Hypothalamus (tissue), 51 donors: ENCODE data around the gene MMP25.
A peak's percentile ranks its signal among the peaks of the same experiment; 100 is the strongest.

ENCODE experiments used
- DNase-seq, 51 donors: peaks; one replicate each; lab custom pipeline; 2025; lab: John Stamatoyannopoulos, UW

Gene MMP25

DNA sequence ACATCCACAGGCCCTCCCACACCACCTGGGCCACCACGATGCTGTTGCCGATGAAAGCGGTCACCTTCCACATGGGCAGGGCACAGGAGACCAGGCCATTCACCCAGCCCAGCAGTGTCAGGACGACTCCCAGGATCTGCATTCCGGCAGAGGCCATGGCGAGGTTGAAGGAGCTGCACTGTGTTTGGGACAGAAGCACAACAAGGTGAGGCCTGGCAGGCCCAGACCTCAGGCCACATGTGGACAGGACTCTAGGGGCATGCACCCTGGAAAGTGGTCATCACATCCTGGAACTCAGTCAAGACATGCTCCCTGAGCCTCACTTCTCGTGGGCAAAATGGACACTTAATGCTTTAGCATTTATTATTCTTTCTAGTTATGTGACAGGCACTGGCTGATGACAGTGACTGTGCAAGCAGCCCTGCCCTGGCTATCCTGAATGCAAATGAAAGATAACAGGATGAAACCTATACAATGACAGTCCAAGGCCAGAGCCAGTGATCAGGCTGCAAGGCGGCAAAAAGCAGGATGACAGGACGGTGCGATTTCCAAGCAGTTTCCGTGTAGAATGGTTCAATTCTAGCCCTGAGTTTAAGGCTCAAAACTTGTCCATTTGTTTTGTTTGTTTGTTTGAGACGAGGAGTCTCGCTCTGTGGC lies 30.4 kb upstream of the MMP25 start:
- no peak for DNase-seq

DNA sequence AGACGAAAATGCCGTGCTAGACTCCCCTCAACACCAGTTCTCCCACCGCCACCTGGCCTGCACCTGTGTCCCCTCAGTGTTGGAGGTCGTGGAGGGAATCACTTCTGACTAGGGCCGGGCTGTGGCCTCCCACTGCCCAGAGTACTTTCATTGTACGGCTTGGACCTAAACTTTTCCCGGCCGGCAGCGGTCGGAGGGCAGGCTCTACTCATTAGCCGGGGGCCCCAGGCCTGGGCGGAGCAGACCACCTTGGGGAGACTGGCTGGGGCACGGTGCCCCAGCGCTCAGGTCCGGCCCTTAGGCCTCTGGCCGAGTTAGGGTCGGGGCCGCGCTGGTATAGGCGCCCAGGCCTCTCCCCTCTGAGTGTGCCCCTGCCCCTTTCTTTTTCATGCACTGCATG lies 29.0 kb upstream of the MMP25 start:
- no peak for DNase-seq

DNA sequence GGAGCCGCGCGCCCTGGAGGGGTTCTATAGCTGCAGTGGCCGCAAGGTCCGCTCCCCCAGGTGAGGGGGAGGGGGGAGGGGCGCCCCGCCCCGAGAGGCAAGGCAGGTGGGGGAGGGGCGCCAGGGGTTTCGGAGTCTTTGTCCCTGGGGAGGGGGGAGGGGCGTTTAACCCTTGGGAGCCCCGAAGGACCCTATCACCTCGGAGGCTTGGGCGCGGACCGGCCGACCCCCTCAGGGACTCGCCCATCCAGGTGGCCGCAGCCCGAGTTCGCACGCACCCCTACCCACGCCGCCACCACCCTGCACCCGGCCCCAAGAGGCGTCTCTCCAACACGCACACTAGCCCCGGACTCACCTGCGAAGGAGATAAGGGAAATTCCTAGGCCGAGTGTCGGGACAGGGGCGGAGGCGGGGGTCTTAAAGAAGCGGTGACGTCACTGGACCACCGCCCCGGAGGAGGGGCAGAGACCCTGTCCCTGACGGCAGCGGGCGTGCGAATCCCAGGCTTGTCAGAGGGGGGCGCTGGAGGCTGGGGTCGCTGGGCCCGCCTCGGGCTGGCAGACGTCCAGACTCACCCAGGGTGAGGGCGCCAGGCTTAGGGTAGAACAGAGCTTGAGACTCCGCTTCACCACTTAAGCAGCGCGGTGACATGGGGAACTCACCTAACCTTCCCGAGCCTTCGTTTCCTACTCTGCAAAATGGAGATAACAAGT lies 28.4 kb upstream of the MMP25 start, which contains the start of gene CLDN6:
Gene CLDN6, minus strand, starts transcription at position 390 of the 713 bp plus-strand sequence. CDS start 2,162 bp downstream, outside the sequence.
- DNase-seq, result no peak

DNA sequence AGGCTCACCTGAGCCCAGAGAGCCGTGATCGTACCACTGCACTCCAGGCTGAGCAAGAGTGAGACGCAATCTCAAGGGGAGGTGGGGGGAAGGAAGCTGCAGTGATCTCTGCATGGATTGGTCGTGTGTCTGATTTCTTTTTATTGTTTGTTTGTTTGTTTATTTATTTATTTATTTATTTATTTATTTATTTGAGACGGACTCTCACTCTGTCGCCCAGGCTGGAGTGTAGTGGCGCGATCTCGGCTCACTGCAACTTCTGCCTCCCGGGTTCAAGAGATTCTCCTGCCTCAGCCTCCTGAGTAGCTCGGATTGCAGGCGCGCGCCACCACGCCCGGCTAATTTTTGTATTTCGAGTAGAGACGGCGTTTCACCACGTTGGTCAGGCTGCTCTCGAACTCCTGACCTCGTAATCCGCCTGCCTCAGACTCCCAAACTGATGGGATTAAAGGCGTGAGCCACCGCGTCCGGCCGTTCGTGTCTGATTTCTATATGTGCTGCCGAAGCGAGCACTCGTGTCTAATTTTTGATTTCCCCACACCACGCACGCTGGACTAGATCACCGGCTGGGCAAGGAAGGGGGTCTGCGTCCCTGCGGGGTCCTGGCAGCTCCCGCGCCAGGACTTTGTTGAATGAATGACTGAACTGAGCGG lies 26.6 kb upstream of the MMP25 start:
- DNase-seq, result no peak

DNA sequence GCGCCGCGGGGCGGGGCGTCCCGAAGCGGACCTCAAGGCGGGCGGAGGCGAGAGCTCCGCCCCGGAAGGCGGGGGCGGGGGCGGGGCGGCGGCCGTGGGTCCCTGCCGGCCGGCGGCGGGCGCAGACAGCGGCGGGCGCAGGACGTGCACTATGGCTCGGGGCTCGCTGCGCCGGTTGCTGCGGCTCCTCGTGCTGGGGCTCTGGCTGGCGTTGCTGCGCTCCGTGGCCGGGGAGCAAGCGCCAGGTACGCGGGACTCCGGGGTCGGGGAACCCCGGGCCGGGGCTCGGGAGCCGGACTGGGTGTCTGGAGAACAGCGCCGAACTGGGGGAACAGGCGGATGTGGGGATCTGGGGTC lies 26.1 kb upstream of the MMP25 start, which contains the start of gene TNFRSF12A:
Gene TNFRSF12A, plus strand, starts transcription at position 122 of the 357 bp plus-strand sequence. Its CDS starts 30 bp downstream, at position 152.
- peak in 36 of 51 donors; percentile 7 to 67 (median 36) for DNase-seq

DNA sequence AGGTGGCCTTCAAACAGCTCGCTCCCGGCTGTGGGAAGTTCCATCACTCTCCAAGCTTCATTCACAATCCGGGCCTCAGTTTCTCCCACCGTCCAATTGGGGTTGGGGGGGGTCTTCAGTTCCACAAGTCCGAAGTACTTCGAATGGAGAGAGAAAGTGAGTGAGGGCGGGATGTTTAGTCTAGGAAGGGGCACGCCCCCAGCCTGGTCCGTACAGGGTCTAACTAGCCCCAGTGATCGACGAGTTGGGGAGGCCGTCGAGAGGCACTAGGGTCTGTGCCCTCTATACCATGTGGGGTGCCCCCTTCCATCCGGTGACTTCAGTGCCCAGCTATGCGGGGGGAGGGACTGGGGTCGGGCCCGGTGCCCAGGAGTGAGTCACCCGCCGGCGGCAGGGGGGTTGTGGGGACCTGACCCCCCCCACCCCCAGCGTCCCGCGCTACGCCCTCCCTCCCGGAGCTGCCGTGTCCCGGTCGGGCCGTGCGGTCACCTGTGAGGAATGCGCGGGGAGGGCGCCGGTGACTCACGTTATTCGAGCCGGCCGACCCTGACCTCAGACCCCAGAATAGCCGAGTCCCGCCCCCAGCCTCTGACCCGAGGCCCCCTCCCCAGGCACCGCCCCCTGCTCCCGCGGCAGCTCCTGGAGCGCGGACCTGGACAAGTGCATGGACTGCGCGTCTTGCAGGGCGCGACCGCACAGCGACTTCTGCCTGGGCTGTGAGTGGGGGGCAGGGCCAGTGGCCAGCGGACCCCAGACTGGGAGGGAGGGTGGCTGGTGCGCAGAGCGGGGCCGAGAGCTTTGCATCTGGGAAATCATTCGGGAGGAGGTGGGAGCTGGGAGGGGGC lies 25.5 kb upstream of the MMP25 start:
- peak in 30 of 51 donors; percentile 3 to 78 (median 34) for DNase-seq

DNA sequence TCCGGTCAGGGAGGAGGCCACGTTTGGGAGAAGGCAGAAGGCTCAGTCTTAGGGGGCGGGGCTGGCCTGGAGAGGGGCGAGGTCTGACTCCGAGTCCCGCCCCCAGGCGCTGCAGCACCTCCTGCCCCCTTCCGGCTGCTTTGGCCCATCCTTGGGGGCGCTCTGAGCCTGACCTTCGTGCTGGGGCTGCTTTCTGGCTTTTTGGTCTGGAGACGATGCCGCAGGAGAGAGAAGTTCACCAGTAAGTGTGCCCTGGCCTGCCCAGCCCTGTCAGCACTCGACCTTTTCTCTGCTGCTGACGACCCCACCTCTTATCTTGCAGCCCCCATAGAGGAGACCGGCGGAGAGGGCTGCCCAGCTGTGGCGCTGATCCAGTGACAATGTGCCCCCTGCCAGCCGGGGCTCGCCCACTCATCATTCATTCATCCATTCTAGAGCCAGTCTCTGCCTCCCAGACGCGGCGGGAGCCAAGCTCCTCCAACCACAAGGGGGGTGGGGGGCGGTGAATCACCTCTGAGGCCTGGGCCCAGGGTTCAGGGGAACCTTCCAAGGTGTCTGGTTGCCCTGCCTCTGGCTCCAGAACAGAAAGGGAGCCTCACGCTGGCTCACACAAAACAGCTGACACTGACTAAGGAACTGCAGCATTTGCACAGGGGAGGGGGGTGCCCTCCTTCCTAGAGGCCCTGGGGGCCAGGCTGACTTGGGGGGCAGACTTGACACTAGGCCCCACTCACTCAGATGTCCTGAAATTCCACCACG lies 24.7 kb upstream of the MMP25 start:
- DNase-seq, result peak in 22 of 51 donors; percentile 6 to 63 (median 31)

DNA sequence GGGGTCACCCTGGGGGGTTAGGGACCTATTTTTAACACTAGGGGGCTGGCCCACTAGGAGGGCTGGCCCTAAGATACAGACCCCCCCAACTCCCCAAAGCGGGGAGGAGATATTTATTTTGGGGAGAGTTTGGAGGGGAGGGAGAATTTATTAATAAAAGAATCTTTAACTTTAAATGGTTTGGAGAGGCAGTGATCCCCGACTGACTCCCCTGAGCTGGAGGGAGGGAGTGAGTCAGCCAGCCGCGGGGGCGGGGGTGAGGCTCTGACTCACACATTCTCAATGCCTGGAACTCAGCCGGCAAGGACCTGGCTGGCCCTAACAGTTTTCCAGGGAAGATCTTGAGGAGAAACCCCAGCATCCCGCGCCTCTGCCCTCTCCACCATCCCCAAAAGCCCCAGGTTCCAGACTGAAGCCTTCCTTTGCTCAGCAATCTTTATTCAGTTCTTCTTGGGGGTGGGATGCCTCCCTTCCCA lies 24.1 kb upstream of the MMP25 start:
- peak in 35 of 51 donors; percentile 8 to 86 (median 30) for DNase-seq

DNA sequence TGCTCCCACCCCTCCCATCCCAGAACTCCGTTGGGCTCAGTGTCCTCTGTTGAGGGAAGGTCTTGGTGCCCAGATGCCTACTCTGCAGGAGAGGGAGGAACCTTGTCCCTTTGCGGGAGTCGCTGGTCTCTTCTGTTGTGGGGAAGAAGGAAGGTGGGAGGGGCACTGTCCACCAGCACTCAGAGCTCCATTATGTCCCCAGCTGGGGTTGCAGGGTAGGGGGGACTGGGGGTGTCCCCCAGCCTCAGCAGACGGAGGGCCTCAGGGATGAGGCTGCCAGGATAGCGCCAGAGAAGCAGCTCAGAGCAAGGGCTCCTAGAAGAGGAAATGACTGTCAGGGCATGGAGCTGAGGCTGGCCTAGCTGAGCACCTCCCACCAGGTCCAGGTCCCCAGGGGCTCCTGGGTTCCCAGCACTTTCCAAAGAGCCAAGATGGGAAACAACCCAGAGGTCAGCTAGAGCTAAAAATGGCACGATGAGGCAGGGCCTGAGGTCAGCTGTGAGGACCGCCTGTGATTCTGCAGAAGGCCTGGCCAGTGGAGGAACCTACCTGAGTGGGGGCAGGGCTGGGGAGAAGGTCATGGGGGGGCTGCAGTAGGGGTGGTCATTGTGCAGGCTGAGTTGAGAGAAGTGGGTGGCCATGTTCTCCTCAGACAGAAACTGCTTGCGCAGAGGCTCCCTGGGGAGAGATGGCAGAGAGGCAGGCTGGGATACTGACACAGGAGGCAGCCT lies 23.5 kb upstream of the MMP25 start:
- peak in 4 of 51 donors; percentile 32 to 60 (median 38) for DNase-seq

DNA sequence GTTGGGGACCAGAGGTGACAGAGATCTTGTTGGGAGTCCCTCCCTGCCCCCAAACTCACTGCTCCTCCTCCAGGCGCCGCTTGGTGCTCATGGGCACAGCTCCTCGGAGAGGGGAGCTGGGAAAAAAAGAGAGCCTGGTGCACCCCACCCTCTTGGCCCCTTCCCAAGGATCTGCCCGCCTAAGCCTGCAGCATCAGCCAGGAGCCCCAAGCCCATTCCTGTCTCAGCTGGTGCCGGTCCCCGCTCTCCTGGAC lies 23.0 kb upstream of the MMP25 start:
- DNase-seq, result peak in 18 of 51 donors; percentile 33 to 67 (median 52)

DNA sequence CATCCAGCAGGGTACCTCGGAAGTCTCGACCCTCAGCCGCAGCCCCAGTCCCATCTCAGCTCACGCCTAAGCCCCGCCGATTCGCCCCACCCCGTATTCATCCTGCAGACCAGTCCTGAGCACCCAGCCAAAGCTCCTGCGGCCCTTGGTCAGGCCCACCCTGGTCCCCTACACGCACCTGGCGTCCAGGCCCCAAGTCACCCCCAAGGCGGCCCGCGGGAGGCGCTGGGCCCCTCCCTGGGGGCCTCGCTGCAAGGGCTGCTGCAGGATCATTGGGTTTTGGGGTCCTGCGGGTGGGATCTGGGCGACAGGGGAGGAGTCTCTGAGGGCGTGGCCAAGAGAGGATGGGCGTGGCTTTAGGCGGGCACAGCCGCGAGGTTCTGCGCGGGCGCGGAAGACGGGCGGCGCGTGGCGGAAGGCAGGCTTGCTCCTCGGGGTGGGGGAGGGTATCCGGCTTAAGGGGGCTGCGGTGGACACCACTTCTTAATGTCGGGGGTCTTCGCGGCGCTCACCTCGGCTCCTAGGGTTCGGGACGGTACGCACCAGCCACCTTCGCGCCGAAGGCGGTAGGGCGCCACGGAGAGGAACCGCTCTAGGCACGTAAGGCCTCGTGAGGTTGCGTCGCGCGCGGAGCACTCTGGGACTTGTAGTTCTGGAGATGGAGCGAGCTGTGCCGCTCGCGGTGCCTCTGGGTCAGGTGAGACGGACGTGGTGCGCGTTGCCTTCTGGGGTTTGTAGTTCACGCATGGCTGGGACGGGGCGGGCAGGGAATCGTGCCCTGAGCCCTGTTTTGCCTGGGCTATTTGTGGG lies 22.5 kb upstream of the MMP25 start, which contains the start of the genes HCFC1R1 and THOC6:
Gene HCFC1R1, minus strand, starts transcription at position 274 of the 810 bp plus-strand sequence. Its CDS starts 1 bp downstream, at position 273.
Gene THOC6, plus strand, starts transcription at position 367 of the 810 bp plus-strand sequence. Its CDS starts 292 bp downstream, at position 659.
- DNase-seq, result peak; percentile 63 to 99 (median 94)

DNA sequence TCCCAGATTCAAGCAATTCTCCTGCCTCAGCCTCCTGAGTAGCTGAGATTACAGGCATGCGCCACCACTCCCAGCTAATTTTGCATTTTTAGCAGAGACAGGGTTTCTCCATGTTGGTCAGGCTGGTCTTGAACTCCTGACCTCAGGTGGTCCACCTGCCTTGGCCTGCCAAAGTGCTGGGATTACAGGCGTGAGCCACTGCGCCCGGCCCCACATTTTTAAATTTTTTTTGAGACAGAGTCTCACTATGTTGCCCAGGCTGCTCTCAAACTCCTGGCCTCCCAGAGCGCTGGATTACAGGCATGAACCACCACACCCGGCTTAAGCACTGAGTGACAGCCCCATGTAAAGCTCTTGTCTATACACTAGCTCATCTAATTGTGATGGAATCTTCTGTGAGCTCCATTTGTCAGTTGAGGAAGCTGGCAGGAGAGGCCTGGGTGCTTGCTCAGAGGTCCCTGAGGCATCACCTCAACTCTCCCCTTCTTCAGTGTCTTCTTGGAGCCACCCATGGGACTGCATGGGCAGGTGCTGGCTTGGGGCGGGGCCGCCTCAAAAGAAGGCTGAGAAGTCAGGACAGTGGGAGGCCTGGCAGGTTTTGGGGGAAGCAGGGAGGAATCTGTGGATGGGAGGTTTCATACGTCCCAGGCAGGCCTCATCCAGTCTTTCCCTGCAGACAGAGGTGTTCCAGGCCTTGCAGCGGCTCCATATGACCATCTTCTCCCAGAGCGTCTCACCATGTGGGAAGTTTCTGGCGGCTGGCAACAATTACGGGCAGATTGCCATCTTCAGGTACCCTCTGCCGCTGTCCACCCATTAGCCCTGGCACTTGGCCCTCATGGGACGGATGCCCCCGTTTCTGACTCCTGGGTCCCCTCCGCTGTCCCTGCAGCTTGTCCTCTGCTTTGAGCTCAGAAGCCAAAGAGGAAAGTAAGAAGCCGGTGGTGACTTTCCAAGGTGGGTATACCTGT lies 21.0 kb upstream of the MMP25 start:
- DNase-seq, result no peak

DNA sequence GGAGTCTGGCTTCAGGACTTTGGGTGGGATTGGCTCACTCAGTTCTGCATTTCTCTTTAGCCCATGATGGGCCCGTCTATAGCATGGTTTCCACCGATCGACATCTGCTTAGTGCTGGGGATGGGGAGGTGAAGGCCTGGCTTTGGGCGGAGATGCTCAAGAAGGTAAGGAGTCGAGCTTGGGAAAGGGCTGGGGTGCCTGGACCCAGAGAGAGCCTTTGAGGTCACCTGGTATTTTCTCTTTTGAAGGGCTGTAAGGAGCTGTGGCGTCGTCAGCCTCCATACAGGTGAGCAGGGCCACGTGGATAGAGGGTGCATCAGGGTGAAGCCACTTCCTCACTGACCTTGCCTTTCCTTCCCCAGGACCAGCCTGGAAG lies 20.4 kb upstream of the MMP25 start:
- no peak for DNase-seq

DNA sequence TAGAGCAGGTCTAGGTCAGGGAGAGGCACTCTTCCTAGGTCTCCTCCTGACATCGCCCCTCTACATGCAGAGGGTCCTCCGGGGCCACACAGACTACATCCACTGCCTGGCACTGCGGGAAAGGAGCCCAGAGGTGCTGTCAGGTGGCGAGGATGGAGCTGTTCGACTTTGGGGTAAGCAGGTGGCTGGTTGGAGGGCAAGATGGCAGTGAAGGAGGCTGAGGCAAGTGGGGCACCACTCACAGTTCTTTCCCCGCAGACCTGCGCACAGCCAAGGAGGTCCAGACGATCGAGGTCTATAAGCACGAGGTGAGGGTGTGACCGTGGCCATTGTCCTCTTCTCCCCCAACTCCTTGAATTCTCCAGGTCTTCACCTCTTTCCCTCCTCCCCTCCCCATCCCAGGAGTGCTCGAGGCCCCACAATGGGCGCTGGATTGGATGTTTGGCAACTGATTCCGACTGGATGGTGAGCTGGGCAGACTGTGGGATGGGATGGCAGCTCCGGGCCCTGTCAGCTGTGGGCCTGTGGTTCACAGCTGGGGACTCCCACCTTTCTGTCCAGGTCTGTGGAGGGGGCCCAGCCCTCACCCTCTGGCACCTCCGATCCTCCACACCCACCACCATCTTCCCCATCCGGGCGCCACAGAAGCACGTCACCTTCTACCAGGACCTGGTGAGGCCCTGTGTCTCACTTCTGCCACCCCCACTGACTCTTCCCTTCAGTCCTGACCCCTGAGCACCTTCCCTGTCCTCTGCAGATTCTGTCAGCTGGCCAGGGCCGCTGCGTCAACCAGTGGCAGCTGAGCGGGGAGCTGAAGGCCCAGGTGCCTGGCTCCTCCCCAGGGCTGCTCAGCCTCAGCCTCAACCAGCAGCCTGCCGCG lies 19.5 kb upstream of the MMP25 start:
- no peak for DNase-seq

DNA sequence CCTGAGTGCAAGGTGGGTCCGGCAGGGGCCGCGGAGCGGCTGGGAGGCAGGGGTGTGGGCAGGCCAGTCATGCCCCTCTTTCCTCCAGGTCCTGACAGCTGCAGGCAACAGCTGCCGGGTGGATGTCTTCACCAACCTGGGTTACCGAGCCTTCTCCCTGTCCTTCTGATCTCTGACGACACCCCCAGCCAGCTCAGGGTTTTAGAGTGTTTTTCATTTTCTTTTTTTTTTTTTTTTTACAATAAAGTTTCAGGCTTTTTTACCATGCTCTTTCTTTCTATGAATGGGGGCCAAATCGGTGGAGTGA lies 18.9 kb upstream of the MMP25 start:
- DNase-seq, result no peak
